A549 (cell line): ENCODE data around the gene TTLL3. TPM values are rescaled to one million over a fixed set of nuclear protein-coding genes. Genes with fewer than 3 reads are reported as not detected.

Source experiments
- ATAC-seq, 2 experiments: fragments of 200-7000 bp in 1 of 2; fragments of >200 bp in 1 of 2; cut with Nextera tagmentation in 1 of 2; cut with Tn5 transposase in 1 of 2; 3 replicates each; pipeline versions ENCODE4 v1.8.0 to v1.9.1; 2018 to 2020; ENCODE audit warnings: mild to moderate bottlenecking in 1 of 2, moderate library complexity in 1 of 2
- CTCF ChIA-PET: fragments of 300-600 bp; sonication (Branson Sonifier 250); formaldehyde crosslinking; extraction: SDS; loops from one replicate; lab custom pipeline; 2021; ENCODE audit warnings: antibody characterized with exemption, inconsistent platforms; lab: Yijun Ruan, JAX
- POLR2A ChIA-PET: fragments of 350-600 bp; formaldehyde crosslinking; extraction: SDS; loops from one replicate; lab custom pipeline; 2021; ENCODE audit warnings: antibody characterized with exemption, inconsistent platforms; lab: Yijun Ruan, JAX
- DNase-seq, 2 experiments: peaks; one replicate each; pipeline versions ENCODE4 v3.0.0 to v3.0.0-alpha.2; 2011 to 2016; ENCODE audit warnings: low read depth in 1 of 2, low spot score in 1 of 2
- FAIRE-seq: peaks from 2 replicates; lab custom pipeline; 2011; peaks lifted over from hg19 to GRCh38; lab: Jason Lieb, UNC
- H3K27ac ChIP-seq, 2 experiments: fragments of >200 bp; sonication (Bioruptor Twin); formaldehyde crosslinking; 3 replicates each; pipeline ENCODE4 v1.5.1; 2016 to 2017
- H3K4me1 ChIP-seq: fragments of >200 bp; sonication (Bioruptor Twin); formaldehyde crosslinking; 3 replicates; pipeline ENCODE4 v1.6.1; 2016
- H3K4me2 ChIP-seq: fragments of >200 bp; sonication (Bioruptor Twin); formaldehyde crosslinking; 3 replicates; pipeline ENCODE4 v1.6.1; 2016
- H3K4me3 ChIP-seq: fragments of >200 bp; sonication (Bioruptor Twin); formaldehyde crosslinking; 3 replicates; pipeline ENCODE4 v1.5.1; 2016
- H3K9me3 ChIP-seq: fragments of >200 bp; sonication (Bioruptor Twin); formaldehyde crosslinking; 3 replicates; pipeline ENCODE4 v1.6.1; 2016
- CBX8 ChIP-seq: fragments of 200-600 bp; sonication (generic); IDR thresholded peaks from 2 replicates; pipeline ENCODE4 v1.6.1; 2016
- FOSL2 ChIP-seq, 2 experiments: fragments of 450-650 bp in 1 of 2; fragments of >200 bp in 1 of 2; sonication (Bioruptor Twin) in 1 of 2; formaldehyde crosslinking; IDR thresholded peaks; 2 replicates each; pipeline versions ENCODE4 v1.5.0 to v1.6.1; 2016 to 2020; ENCODE audit warnings: mild to moderate bottlenecking in 1 of 2, moderate library complexity in 1 of 2
- FOXS1 ChIP-seq: fragments of 250-450 bp; sonication (Bioruptor Pico); IDR thresholded peaks from 2 replicates; pipeline ENCODE4 v1.5.0; 2020; ENCODE audit warnings: mild to moderate bottlenecking, moderate library complexity
- GATA3 ChIP-seq: IDR thresholded peaks from 2 replicates; pipeline ENCODE4 v1.6.1; 2012; ENCODE audit warnings: borderline replicate concordance
- HEYL ChIP-seq: fragments of 250-450 bp; sonication (Bioruptor Pico); IDR thresholded peaks from 2 replicates; pipeline ENCODE4 v1.8.0; 2021; ENCODE audit warnings: mild to moderate bottlenecking, moderate library complexity
- HOXB13 ChIP-seq: fragments of 250-450 bp; sonication (Bioruptor Pico); IDR thresholded peaks from 2 replicates; pipeline ENCODE4 v1.5.0; 2020; ENCODE audit warnings: low read depth, mild to moderate bottlenecking, moderate library complexity
- JUN ChIP-seq, 2 experiments: fragments of >200 bp; sonication (Bioruptor Twin); formaldehyde crosslinking; IDR thresholded peaks; 2 replicates in 1 of 2; 3 replicates in 1 of 2; pipeline ENCODE4 v1.6.1; 2016 to 2017
- KDM1A ChIP-seq: fragments of 200-600 bp; sonication (generic); IDR thresholded peaks from 2 replicates; pipeline ENCODE4 v1.6.1; 2016; ENCODE audit warnings: low read depth, mild to moderate bottlenecking
- MAZ ChIP-seq: fragments of 150-350 bp; IDR thresholded peaks from 2 replicates; pipeline ENCODE4 v1.6.1; 2014; ENCODE audit warnings: antibody characterized with exemption, low read depth, low read length, borderline replicate concordance
- PHF8 ChIP-seq: fragments of 200-600 bp; sonication (generic); IDR thresholded peaks from 2 replicates; pipeline ENCODE4 v1.6.1; 2016; ENCODE audit warnings: low read depth, mild to moderate bottlenecking, antibody characterized with exemption, moderate library complexity, borderline replicate concordance
- POLR2AphosphoS2 ChIP-seq: conservative IDR thresholded peaks from 2 replicates; pipeline ENCODE4 v1.6.1; 2012; ENCODE audit warnings: low read length, improper control_type of control experiment, inconsistent platforms
- RAD21 ChIP-seq, 2 experiments: fragments of >200 bp in 1 of 2; sonication (Bioruptor Twin) in 1 of 2; formaldehyde crosslinking in 1 of 2; IDR thresholded peaks in 1 of 2; conservative IDR thresholded peaks in 1 of 2; 2 replicates in 1 of 2; 3 replicates in 1 of 2; pipeline ENCODE4 v1.6.1; 2012 to 2018; ENCODE audit warnings: inconsistent platforms in 1 of 2
- RFX5 ChIP-seq: fragments of 450-650 bp; IDR thresholded peaks from 2 replicates; pipeline ENCODE4 v1.7.1; 2014; ENCODE audit warnings: antibody characterized with exemption, mild to moderate bottlenecking, moderate library complexity
- SREBF2 ChIP-seq: fragments of 450-650 bp; IDR thresholded peaks from 2 replicates; pipeline ENCODE4 v1.6.1; 2014; ENCODE audit warnings: mild to moderate bottlenecking, moderate library complexity
- TFCP2L1 ChIP-seq: fragments of 250-450 bp; sonication (Bioruptor Pico); IDR thresholded peaks from 2 replicates; pipeline ENCODE4 v1.5.0; 2021; ENCODE audit warnings: mild to moderate bottlenecking
- ZC3H11A ChIP-seq: fragments of 450-650 bp; IDR thresholded peaks from 2 replicates; pipeline ENCODE4 v1.6.1; 2014; ENCODE audit warnings: antibody characterized with exemption, mild to moderate bottlenecking
- WGBS: methylation state at CpG from one replicate; pipeline ENCODE4 v1.1.6; 2017; ENCODE audit errors: missing lambda C conversion rate; 5-methylcytosine and 5-hydroxymethylcytosine counted together
- polyA plus RNA-seq, 4 experiments: library from polyadenylated mRNA; depleted of rRNA in 3 of 4; stranded (reverse); fragments of >200 nt; fragmentation: RNase III in 1 of 4; extraction: RNeasy Plus Mini Kit Qiagen cat#74134 plus additional on column Dnase treatment in 1 of 4; gene quantifications; 2 replicates in 3 of 4; 3 replicates in 1 of 4; pipeline ENCODE4 v1.2.3, GENCODE V29; 2011 to 2017
- TF ChIP-seq, protein P1 (sequence below): IDR thresholded peaks from 2 replicates; pipeline ENCODE4 v1.6.1; 2012; ENCODE audit warnings: low read depth, borderline replicate concordance
- TF ChIP-seq, protein P2 (sequence below): fragments of >200 bp; sonication (Bioruptor Twin); formaldehyde crosslinking; IDR thresholded peaks from 3 replicates; pipeline ENCODE4 v1.5.1; 2016
- TF ChIP-seq, protein P3 (sequence below): fragments of 200-600 bp; sonication (generic); IDR thresholded peaks from 2 replicates; pipeline ENCODE4 v1.6.1; 2016; ENCODE audit warnings: antibody characterized with exemption, mild to moderate bottlenecking, moderate library complexity
- TF ChIP-seq, protein P4 (sequence below): fragments of >200 bp; sonication (Bioruptor Twin); formaldehyde crosslinking; IDR thresholded peaks from 3 replicates; pipeline ENCODE4 v1.6.1; 2016
- TF ChIP-seq, protein P5 (sequence below): IDR thresholded peaks from 2 replicates; pipeline ENCODE4 v1.6.1; 2012

The TTLL3 gene
- polyA plus RNA-seq, 2 of the 4 experiments (the other 2 are of a cell fraction), result 10.3 to 13.0 TPM

DNA sequence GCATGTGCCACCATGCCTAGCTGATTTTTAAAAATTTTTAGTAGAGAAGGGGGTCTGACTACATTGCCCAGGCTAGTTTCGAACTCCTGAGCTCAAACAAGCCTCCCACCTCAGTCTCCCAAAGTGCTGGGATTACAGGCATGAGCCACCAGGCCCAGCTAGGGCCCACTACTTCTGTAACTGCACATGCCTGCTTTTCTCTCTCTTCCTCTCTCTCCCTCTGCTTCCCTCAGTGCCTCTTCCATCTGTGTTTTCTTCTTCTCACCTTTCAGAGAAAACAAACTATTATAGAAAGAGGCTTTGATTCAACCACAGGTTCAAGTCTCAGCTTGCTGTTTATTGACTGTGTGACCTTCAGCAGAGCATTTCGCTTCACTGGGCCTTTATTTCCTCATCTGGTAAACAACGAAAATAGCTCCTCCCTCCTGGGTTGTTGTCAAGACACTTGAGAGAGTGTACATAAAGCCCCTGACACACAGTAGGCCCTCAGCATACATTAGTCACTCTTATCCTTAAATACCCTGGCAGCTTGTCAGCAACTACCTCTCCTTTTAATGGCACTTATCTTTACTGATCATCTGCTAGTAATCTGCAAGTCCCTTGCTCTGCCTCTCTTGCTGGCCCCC lies 28.0 kb upstream of the TTLL3 start (continued):
- TF ChIP-seq, protein P1, sequence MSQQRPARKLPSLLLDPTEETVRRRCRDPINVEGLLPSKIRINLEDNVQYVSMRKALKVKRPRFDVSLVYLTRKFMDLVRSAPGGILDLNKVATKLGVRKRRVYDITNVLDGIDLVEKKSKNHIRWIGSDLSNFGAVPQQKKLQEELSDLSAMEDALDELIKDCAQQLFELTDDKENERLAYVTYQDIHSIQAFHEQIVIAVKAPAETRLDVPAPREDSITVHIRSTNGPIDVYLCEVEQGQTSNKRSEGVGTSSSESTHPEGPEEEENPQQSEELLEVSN, result no peak
- TF ChIP-seq MAZ, result no peak

DNA sequence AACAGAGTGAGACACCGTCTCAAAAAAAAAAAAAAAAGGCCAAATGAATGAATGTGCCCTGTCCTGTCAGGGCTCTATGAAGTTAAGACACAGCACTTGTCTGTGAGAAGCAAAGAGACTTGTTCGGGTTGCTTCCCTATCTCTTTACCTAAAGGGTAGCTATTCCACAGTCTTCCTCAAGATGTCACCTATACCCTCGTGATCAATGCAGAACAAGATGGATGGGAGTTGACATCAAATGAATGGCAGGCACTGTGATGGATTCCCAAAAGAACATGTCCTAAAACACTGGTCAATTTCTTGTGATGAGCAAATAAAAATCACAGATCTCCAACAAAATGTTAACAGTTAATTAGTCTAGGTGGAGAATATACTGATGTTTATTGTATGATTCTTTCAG lies 27.3 kb upstream of the TTLL3 start:
- H3K4me3 ChIP-seq, result no peak overlapping the region
- ChIA-PET POLR2A (interaction anchor here (0.6 kb wide), 1 partner anchor 10 kb away, joined by 3 read pairs; the partner anchor contains the start of gene ARPC4), CTCF (interaction anchor here (0.6 to 1.9 kb wide), 10 partner anchors 8 to 219 kb away, joined by 3 to 9 read pairs (median 4); partner anchors contain the start of genes ARPC4 and TADA3)
- TF ChIP-seq, protein P2, sequence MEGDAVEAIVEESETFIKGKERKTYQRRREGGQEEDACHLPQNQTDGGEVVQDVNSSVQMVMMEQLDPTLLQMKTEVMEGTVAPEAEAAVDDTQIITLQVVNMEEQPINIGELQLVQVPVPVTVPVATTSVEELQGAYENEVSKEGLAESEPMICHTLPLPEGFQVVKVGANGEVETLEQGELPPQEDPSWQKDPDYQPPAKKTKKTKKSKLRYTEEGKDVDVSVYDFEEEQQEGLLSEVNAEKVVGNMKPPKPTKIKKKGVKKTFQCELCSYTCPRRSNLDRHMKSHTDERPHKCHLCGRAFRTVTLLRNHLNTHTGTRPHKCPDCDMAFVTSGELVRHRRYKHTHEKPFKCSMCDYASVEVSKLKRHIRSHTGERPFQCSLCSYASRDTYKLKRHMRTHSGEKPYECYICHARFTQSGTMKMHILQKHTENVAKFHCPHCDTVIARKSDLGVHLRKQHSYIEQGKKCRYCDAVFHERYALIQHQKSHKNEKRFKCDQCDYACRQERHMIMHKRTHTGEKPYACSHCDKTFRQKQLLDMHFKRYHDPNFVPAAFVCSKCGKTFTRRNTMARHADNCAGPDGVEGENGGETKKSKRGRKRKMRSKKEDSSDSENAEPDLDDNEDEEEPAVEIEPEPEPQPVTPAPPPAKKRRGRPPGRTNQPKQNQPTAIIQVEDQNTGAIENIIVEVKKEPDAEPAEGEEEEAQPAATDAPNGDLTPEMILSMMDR, result peak; percentile 33
- TF ChIP-seq RAD21 (conservative IDR thresholded peaks at IDR 0.05 in 1 of 2, IDR thresholded peaks at IDR 0.05 in 1 of 2), result peak in 1 of 2 experiments; percentile 59; a peak in 3 of 5 replicates
- no peak for TF ChIP-seq FOSL2 (IDR thresholded peaks at IDR 0.05)
- TF ChIP-seq FOSL2 (CRISPR knock-in tag; IDR thresholded peaks at IDR 0.05), result no peak
- H3K27ac ChIP-seq, result no peak overlapping the region
- WGBS, result 37% methylated on average over 3 of the region's 3 CpGs
- peak; percentile 31 to 45 for DNase-seq
- ATAC-seq, result peak in 1 of 2 experiments; percentile 70; a peak in 3 of 6 replicates
- H3K4me2 ChIP-seq, result no peak overlapping the region
- no peaks in the 10 kb centered on the region for H3K9me3 ChIP-seq
- FAIRE-seq, result no peak
- H3K4me1 ChIP-seq, result no peaks in the 10 kb centered on the region

DNA sequence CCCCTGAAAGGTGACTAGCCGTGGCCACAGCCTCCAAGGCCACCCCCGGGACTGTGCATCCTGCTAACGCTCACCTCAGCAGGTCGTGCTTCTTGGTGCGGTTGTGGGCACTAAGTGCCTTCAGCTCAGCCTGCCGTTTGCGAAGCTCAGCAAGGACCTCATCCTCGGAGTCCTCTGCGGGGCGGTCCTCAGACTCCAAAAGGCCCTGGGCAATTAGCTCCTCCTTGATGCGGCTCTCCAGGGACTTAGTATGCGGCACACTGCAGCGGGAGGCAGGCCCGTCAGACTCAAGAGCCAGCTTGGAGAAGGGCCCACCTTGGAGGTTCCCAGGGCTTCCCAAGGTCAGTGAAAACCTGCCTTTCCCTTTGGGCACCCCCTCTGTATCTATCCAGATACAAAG lies 26.1 kb upstream of the TTLL3 start:
- DNase-seq (no peak), FAIRE-seq (no peak), ATAC-seq (no peak)
- no peak overlapping the region for H3K27ac ChIP-seq
- 95% methylated on average over 10 of the region's 14 CpGs for WGBS
- CTCF ChIA-PET, result no interaction called here
- TF ChIP-seq PHF8, result no peak
- no peak for TF ChIP-seq ZC3H11A
- H3K4me3 ChIP-seq, result no peak overlapping the region
- POLR2A ChIA-PET, result interaction anchor here (1.1 kb wide), 1 partner anchor 9 kb away, joined by 3 read pairs; the partner anchor contains the start of genes ARPC4 and TADA3
- H3K4me1 ChIP-seq, result no peaks in the 10 kb centered on the region
- H3K4me2 ChIP-seq, result no peak overlapping the region
- H3K9me3 ChIP-seq, result no peaks in the 10 kb centered on the region

DNA sequence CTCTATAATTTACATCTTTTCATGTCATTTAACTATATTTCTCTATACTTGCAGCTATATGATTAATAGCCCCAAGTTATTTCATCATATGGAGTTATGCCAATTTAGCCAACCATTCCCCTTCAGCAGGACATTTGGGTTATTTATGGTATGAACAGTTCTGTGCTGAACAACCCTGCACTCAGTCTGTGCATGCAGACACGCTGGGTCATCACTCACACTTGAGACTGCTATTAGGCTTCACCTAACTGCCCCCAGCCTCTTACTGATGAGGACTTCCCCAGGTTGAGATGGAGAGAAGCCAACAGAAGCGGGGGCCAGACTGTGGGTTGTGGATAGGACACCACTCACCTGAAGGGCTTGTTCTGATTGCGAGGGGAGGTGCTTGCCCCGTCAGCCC lies 25.1 kb upstream of the TTLL3 start:
- Histone ChIP-seq H3K27ac (no peak overlapping the region), H3K4me1 (no peaks in the 10 kb centered on the region), H3K4me2 (no peak overlapping the region), H3K9me3 (no peaks in the 10 kb centered on the region), H3K4me3 (no peak overlapping the region)
- DNase-seq, result no peak
- TF ChIP-seq POLR2AphosphoS2, result no peak
- TF ChIP-seq, protein P3, sequence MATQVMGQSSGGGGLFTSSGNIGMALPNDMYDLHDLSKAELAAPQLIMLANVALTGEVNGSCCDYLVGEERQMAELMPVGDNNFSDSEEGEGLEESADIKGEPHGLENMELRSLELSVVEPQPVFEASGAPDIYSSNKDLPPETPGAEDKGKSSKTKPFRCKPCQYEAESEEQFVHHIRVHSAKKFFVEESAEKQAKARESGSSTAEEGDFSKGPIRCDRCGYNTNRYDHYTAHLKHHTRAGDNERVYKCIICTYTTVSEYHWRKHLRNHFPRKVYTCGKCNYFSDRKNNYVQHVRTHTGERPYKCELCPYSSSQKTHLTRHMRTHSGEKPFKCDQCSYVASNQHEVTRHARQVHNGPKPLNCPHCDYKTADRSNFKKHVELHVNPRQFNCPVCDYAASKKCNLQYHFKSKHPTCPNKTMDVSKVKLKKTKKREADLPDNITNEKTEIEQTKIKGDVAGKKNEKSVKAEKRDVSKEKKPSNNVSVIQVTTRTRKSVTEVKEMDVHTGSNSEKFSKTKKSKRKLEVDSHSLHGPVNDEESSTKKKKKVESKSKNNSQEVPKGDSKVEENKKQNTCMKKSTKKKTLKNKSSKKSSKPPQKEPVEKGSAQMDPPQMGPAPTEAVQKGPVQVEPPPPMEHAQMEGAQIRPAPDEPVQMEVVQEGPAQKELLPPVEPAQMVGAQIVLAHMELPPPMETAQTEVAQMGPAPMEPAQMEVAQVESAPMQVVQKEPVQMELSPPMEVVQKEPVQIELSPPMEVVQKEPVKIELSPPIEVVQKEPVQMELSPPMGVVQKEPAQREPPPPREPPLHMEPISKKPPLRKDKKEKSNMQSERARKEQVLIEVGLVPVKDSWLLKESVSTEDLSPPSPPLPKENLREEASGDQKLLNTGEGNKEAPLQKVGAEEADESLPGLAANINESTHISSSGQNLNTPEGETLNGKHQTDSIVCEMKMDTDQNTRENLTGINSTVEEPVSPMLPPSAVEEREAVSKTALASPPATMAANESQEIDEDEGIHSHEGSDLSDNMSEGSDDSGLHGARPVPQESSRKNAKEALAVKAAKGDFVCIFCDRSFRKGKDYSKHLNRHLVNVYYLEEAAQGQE, result no peak
- no peak for TF ChIP-seq FOXS1 (CRISPR knock-in tag)
- TF ChIP-seq TFCP2L1, result no peak
- no peak for TF ChIP-seq HEYL (CRISPR knock-in tag)
- no peak for TF ChIP-seq SREBF2
- no peak for TF ChIP-seq JUN (IDR thresholded peaks at IDR 0.05)
- no peak for TF ChIP-seq HOXB13 (CRISPR knock-in tag)
- TF ChIP-seq, protein P4, sequence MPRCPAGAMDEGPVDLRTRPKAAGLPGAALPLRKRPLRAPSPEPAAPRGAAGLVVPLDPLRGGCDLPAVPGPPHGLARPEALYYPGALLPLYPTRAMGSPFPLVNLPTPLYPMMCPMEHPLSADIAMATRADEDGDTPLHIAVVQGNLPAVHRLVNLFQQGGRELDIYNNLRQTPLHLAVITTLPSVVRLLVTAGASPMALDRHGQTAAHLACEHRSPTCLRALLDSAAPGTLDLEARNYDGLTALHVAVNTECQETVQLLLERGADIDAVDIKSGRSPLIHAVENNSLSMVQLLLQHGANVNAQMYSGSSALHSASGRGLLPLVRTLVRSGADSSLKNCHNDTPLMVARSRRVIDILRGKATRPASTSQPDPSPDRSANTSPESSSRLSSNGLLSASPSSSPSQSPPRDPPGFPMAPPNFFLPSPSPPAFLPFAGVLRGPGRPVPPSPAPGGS, result no peak
- TF ChIP-seq GATA3, result no peak
- TF ChIP-seq, protein P5, sequence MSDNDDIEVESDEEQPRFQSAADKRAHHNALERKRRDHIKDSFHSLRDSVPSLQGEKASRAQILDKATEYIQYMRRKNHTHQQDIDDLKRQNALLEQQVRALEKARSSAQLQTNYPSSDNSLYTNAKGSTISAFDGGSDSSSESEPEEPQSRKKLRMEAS, result no peak
- no peak for TF ChIP-seq CBX8
- TF ChIP-seq KDM1A, result no peak
- TF ChIP-seq RFX5, result no peak
- ChIA-PET CTCF (interaction anchor here (1.4 to 1.6 kb wide), 2 partner anchors 24 to 69 kb away, joined by 4 to 5 read pairs; no protein-coding TSS in a partner anchor), POLR2A (interaction anchor here (1.1 kb wide), 1 partner anchor 8 kb away, joined by 3 read pairs; the partner anchor contains the start of genes ARPC4 and TADA3)
- no peak for ATAC-seq
- FAIRE-seq, result no peak
- WGBS, result 93% methylated on average over 4 of the region's 4 CpGs
